Central memory CD4-positive, alpha-beta T cell (primary cell): ENCODE data around the gene DRAXIN.
A peak's percentile ranks its signal among the peaks of the same experiment; 100 is the strongest.

Experiments used
- DNase-seq: peaks from one replicate; pipeline ENCODE4 v3.0.0; 2022
- total RNA-seq, 3 experiments: gene quantifications; one replicate each; lab custom pipeline; 2026; lab: John Stamatoyannopoulos, UW

Gene DRAXIN
- total RNA-seq: 0.19 to 0.49 (median 0.25) reads per million in 3 experiments

DNA sequence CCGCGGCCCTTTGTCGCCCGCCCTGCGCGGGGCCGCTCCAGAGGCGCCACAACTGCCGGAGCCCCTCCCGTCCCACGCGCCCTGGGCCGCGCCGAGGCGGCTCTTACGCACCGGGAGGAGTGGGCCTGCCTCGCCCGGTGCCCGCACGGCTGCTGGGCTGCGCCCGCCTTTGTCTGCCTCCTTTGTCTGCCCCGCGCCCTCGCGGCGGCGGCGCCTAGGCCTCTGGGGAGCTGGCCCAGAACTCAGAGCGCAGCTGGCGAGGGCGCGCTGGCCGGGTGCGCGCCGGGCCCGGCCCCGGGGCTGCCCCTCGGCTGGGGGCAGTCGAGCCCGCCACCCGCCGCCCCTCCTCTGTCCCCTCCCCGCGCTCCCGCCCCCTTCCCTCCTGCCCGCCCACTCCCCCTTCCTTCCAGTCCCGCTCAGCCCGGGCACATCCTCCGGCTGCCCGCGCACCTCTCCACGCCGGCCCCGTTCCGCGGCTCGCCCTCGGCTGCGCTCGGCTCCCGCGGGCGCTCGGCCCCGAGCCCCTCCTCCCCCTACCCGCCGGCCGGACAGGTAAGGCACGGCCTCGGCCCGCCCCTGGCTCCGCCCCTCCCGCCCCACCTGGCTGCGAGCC lies at the start of gene DRAXIN:
DRAXIN (plus strand) TSS at position 409 of the 613 bp plus-strand sequence. CDS start 14,549 bp downstream, outside the sequence.
- DNase-seq: no peak

- DNase-seq: no peak
These were observed 49.7 kb upstream of the DRAXIN start for GRCh38 chr1:11641776-11642305.

GRCh38 chr1:11642418-11643017 lies 49.0 kb upstream of the DRAXIN start:
- peak; percentile 54 for DNase-seq

DNA sequence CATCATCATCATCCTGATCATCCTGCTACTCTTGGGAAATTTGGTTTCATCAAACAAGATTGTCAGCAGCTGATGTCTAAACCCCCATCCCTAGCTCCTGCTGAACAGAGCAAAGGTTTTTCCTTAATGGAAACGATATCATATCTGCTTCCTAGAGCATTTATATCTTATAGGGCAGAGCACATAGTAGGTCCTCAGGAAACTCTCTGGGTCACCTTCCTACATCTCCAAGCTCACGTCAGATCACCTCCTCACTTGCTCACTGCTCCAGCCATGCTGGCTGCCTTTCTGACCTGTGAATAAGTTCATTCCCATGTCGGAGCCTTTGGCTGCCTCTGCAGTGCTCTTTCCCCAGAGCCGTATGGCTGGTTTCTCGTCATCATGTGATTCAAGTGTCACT lies 47.7 kb upstream of the DRAXIN start:
- DNase-seq: no peak

GRCh38 chr1:11645270-11645669 lies 46.2 kb upstream of the DRAXIN start:
- DNase-seq: no peak

GRCh38 chr1:11645670-11646265 lies 45.7 kb upstream of the DRAXIN start:
- peak; percentile 61 for DNase-seq

- no peak for DNase-seq
These were observed 45.2 kb upstream of the DRAXIN start for GRCh38 chr1:11646317-11646716.

DNA sequence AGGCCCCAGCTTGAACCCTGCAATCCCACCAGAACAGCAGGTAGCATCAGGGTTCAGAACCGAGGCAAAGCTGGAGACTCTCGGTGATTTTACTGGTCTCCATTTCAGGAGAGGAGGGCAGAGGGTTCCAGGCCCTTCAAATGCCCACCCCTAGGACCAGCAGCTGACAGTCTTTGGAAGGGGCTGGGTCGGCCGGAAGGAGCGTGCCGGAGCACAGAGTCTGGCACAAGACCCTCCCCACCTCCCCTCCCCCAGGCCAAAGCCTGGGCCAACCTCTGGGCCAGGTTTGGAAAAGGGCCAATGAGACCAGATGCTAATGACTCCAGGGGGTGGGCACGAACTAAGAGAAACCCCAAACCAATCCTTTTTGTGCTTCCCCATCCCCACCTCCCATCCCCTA lies 44.2 kb upstream of the DRAXIN start:
- DNase-seq: no peak

DNA sequence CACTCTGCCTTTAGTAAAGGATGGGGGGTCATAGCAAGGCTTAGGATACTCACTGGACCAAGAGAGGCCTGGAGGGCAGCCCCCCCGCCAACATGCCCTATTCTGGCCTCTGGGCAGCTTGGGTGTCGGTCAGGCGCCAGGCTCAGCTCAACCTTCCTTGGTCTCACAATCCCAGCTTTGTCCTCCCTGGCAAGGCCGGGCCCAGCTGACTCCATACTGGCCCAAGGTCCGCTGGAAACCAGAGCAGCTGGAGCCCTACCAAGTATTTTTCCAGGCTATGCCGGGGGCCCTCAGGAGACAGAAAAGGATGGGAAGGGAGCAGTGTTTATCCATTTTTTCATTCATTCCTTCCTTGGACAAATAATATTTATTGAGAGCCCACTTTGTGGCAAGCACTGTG lies 43.5 kb upstream of the DRAXIN start:
- no peak for DNase-seq

DNA sequence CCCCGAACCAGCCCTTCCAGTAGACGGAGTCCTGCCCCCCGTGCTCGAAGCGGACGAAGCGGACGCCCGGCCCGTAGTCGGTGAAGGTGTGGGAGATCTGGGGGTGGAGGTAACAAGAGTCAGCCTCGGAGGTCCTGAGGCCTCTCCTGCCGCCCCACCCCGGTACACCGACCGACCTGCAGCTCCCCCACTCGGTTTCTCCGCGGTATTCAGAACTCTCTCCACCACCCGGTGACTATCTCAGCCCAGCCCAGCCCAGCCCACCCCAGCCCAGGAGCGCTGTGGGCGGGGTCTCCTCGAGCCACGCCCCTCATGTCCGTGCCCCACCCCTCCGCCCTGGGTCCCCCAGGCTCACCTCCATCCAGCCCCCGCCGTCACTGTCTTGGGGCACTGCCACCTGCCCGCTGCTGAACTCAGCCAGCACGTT lies 42.8 kb upstream of the DRAXIN start:
- DNase-seq: peak; percentile 30

- no peak for DNase-seq
These were observed 42.3 kb upstream of the DRAXIN start for GRCh38 chr1:11649237-11649623.

GRCh38 chr1:11649624-11650330 lies 41.7 kb upstream of the DRAXIN start:
- no peak for DNase-seq

DNA sequence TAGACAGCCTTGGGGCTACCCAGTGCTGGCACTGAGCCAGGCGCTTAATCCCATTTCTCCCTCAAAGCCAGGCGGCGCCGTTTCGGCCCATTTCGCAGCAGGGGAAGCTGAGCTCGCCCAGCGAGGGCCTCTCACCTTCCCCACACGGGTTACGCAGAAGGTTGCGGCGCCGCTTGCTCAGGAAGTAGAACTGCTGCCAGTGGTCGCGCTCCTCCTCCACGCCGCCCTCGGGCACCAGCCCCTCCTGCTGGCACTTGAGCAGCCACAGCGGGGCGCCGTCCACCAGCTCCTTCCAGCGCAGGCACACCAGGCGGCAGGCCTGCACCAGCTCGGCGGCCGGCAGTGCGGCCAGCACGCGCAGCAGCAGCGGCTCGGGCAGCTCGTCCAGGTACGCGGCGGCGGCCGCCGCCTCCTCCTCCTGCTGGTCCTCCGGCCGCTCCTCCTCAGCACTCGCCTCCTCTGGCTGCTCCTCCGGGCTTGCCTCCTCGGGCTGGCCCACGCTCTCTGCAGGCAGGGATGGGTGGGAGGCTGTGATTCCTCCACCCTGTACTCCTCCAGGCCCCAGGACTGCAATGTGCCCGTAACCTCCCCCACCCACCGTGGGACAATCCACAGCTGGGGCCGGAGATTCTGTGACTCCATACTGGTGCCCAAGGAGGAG lies 41.0 kb upstream of the DRAXIN start:
- peak; percentile 74 for DNase-seq

- no peak for DNase-seq
These were observed 40.5 kb upstream of the DRAXIN start for GRCh38 chr1:11651017-11651416.

- DNase-seq: no peak
These were observed 39.2 kb upstream of the DRAXIN start for GRCh38 chr1:11652203-11652780.

DNA sequence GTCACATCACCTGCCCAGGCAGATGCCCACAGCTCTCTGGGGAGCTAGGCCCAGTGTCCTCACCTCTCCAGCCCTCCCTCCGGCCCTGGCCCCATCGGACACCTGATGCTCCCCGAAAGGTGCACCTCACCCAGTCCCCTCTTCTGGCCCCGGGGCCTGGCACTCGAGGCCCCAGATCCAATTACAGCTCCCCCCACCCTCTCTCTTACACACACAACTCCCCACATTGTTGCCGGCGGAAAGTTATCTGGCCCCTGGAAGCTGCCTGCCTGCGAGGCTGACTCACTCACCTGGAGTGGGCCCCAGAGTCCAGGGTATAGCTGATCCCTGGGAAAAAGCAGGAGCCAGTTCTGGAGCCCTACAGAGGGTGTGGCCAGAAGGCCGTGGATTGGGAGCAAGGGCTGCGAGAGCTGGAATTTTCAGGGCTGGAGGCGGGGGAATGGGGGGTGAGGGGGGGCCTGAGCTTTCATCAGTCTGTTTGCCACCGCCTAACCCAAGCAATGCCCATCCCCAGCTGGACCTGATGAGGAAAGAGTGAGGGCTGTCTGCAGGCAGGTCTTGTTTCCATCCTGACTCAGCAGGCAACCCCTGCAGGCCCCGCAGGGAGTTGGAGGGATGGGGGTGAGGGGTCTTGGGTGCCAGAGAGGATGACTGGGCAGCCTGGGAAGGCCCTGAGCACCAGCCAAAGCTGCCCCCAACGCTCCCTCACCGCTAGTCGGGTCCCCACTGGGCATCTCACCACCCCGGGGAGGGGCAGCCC lies 38.2 kb upstream of the DRAXIN start:
- DNase-seq: no peak

DNA sequence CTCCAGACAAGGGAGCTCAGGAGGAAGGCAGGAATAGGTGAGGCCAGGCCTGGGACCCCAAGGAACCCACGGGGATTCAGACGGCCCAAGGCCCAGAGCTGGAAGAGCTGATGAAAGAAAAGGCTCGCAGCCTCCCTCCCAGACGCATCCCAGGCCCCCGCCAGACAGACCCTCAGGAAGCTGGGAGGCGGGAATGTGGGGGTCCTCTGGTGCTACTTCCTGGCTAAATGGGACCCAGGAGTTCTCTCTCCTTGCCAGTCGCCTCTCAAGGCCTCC lies 37.7 kb upstream of the DRAXIN start:
- no peak for DNase-seq

GRCh38 chr1:11654137-11654938 lies 37.2 kb upstream of the DRAXIN start, which contains the start of the genes FBXO2 and FBXO44:
TSS of gene FBXO2 (minus strand) at chr1:11654429. CDS start at chr1:11654340, 89 bp downstream.
TSS of gene FBXO44 (plus strand) at chr1:11654877. CDS start at chr1:11655836, 959 bp downstream.
- DNase-seq: peak; percentile 61

GRCh38 chr1:11654939-11655808 lies 36.3 kb upstream of the DRAXIN start:
- no peak for DNase-seq

DNA sequence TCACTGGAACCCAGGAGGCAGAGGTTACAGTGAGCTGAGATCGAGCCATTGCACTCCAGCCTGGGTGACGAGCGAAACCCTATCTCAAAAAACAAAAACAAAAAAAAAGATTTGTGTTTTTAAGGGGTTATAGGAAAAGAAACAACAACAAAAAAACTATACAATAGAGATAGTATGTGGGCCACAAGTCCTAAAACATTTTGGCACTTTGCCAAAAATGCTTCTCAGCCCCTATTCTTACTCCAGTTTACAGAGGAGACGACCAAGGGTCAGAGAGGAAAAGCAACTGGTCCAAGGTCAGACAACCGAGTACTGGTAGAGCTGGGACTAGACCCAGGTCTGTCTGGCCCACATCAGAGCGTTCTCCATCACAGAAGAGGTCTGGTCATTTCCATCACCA lies 33.9 kb upstream of the DRAXIN start:
- no peak for DNase-seq
